Neural cell (in vitro differentiated cells): ENCODE data around the gene HECTD1. TPM values are rescaled to one million over a fixed set of nuclear protein-coding genes. Genes with fewer than 3 reads are reported as not detected.
"Not testable (repeated sequence)": the region's sequence is repeated elsewhere in the genome, so short reads cannot be mapped to it uniquely, and the experiment has no call there.

Experiments
- H2AFZ ChIP-seq: fragments of 200-600, 300-800 bp; sonication (generic), shearing (Covaris generic); 2 replicates; pipeline ENCODE4 v1.6.0; 2014; ENCODE audit warnings: low read depth, mild to moderate bottlenecking, antibody characterized with exemption, low read length, moderate library complexity
- H3F3A ChIP-seq: fragments of 200-600 bp; shearing (Covaris generic); 2 replicates; pipeline ENCODE4 v1.6.1; 2016; ENCODE audit warnings: mild to moderate bottlenecking, moderate library complexity, mixed read lengths, antibody characterized with exemption, low read length; ENCODE audit not compliant: insufficient read depth, poor library complexity, severe bottlenecking
- H3K27ac ChIP-seq: fragments of 200-600, 300-800 bp; sonication (generic), shearing (Covaris generic); 2 replicates; pipeline ENCODE4 v1.5.1; 2014; ENCODE audit warnings: mild to moderate bottlenecking, low read length, moderate library complexity
- H3K27me3 ChIP-seq: fragments of 300-800, 200-600 bp; sonication (generic), shearing (Covaris generic); 2 replicates; pipeline ENCODE4 v1.6.0; 2014; ENCODE audit warnings: mild to moderate bottlenecking, low read depth, low read length, moderate library complexity; ENCODE audit not compliant: insufficient read depth
- H3K36me3 ChIP-seq: fragments of 300-800, 200-600 bp; sonication (generic), shearing (Covaris generic); 2 replicates; pipeline ENCODE4 v1.5.1; 2014; ENCODE audit warnings: mild to moderate bottlenecking, antibody characterized with exemption, low read length, moderate library complexity; ENCODE audit not compliant: insufficient read depth
- H3K4me2 ChIP-seq: fragments of 300-800, 200-600 bp; sonication (generic), shearing (Covaris generic); 2 replicates; pipeline ENCODE4 v1.6.0; 2014; ENCODE audit warnings: mild to moderate bottlenecking, low read length
- H3K4me3 ChIP-seq: fragments of 300-800, 200-600 bp; sonication (generic), shearing (Covaris generic); 2 replicates; pipeline ENCODE4 v1.5.1; 2014; ENCODE audit warnings: mild to moderate bottlenecking, low read length, moderate library complexity
- H3K79me2 ChIP-seq: fragments of 200-600 bp; shearing (Covaris generic); replicated peaks from 2 replicates; pipeline ENCODE4 v1.6.0; 2014; ENCODE audit warnings: mild to moderate bottlenecking, low read length, moderate library complexity; ENCODE audit not compliant: insufficient read depth
- H3K9ac ChIP-seq: fragments of 300-800, 200-600 bp; sonication (generic), shearing (Covaris generic); 2 replicates; pipeline ENCODE4 v1.6.1; 2016; ENCODE audit warnings: mild to moderate bottlenecking, low read length, mixed read lengths
- H3K9me2 ChIP-seq: fragments of 200-600 bp; shearing (Covaris generic); 2 replicates; pipeline ENCODE4 v1.6.1; 2016; ENCODE audit warnings: mild to moderate bottlenecking, low read length, mixed read lengths; ENCODE audit not compliant: insufficient read depth
- H3K9me3 ChIP-seq: fragments of 200-600, 300-800 bp; sonication (generic), shearing (Covaris generic); 2 replicates; pipeline ENCODE4 v1.6.1; 2016; ENCODE audit warnings: mild to moderate bottlenecking, mixed run types, low read length, moderate library complexity, mixed read lengths
- H4K20me1 ChIP-seq: fragments of 200-600 bp; shearing (Covaris generic); 2 replicates; pipeline ENCODE4 v1.6.1; 2016; ENCODE audit warnings: mild to moderate bottlenecking, mixed run types; ENCODE audit not compliant: insufficient read depth
- EP300 ChIP-seq: fragments of 450-650 bp; conservative IDR thresholded peaks from 2 replicates; pipeline ENCODE4 v1.6.1; 2014; ENCODE audit warnings: antibody characterized with exemption, mild to moderate bottlenecking, moderate library complexity; ENCODE audit not compliant: poor library complexity, severe bottlenecking
- EZH2 ChIP-seq: fragments of 200-600, 300-800 bp; shearing (Covaris generic), sonication (generic); IDR thresholded peaks from 2 replicates; pipeline ENCODE4 v1.6.1; 2014; ENCODE audit warnings: antibody characterized with exemption, low read length, borderline replicate concordance, mild to moderate bottlenecking; ENCODE audit not compliant: insufficient read depth, poor library complexity, severe bottlenecking
- MXI1 ChIP-seq: fragments of 450-650 bp; conservative IDR thresholded peaks from 2 replicates; pipeline ENCODE4 v1.6.1; 2014; ENCODE audit warnings: antibody characterized with exemption, mild to moderate bottlenecking; ENCODE audit not compliant: poor library complexity, severe bottlenecking
- POLR2AphosphoS5 ChIP-seq: IDR thresholded peaks from 2 replicates; pipeline ENCODE4 v1.6.1; 2012
- RAD21 ChIP-seq: fragments of 450-650 bp; conservative IDR thresholded peaks from 2 replicates; pipeline ENCODE4 v1.6.1; 2014; ENCODE audit warnings: antibody characterized with exemption, mild to moderate bottlenecking, moderate library complexity
- REST ChIP-seq: IDR thresholded peaks from 2 replicates; pipeline ENCODE4 v1.6.1; 2012; ENCODE audit warnings: borderline replicate concordance
- SMC3 ChIP-seq: fragments of 450-650 bp; conservative IDR thresholded peaks from 2 replicates; pipeline ENCODE4 v1.6.1; 2014; ENCODE audit warnings: antibody characterized with exemption, mild to moderate bottlenecking, moderate library complexity; ENCODE audit not compliant: poor library complexity
- TAF1 ChIP-seq: IDR thresholded peaks from 2 replicates; pipeline ENCODE4 v1.6.1; 2012; ENCODE audit warnings: low read depth
- polyA plus RNA-seq: library from polyadenylated mRNA; depleted of rRNA; stranded (reverse); fragments of >200 nt; gene quantifications from 2 replicates; pipeline ENCODE4 v1.2.3, GENCODE V29; 2014
- TF ChIP-seq, protein P1 (sequence below): fragments of 450-650 bp; IDR thresholded peaks from 2 replicates; pipeline ENCODE4 v1.5.1; 2014; ENCODE audit warnings: antibody characterized with exemption, mild to moderate bottlenecking, moderate library complexity; ENCODE audit not compliant: poor library complexity, severe bottlenecking

HECTD1 gene
- polyA plus RNA-seq, 1 donor from 2014 or later: 144 TPM

DNA sequence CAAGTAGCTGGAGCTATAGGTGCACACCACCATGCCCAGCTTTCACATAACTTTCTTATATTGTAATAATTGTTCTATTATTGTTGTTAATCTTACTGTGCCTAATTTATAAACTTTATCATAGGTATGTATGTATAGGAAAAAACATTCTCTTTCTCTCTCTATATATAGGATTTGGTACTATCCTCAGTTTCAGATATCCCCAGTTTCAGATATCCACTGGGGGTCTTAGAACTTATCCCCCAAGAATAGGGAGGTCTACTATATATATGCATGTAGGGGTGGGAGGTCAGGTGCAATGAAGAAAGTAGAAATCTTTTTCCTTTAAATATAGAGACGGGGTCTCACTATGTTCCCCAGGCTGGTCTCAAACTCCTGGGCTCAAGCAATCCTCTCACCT, 110.5 kb downstream of the HECTD1 start:
- Histone ChIP-seq H3K9me3 (no peaks in the 10 kb centered on the region), H2AFZ (no peak overlapping the region), H3K4me3 (no peak overlapping the region), H3K27ac (no peak overlapping the region), H3K27me3 (no peaks in the 10 kb centered on the region), H3K4me2 (no peak overlapping the region), H3K36me3 (peaks cover 11% of the 10 kb centered on the region), H4K20me1 (no peaks in the 10 kb centered on the region), H3F3A (no peaks in the 10 kb centered on the region), H3K9ac (no peak overlapping the region), H3K79me2 (no peaks in the 10 kb centered on the region), H3K9me2 (no peaks in the 10 kb centered on the region)
- no peak for TF ChIP-seq EP300
- TF ChIP-seq MXI1: no peak
- no peak for TF ChIP-seq REST
- no peak for TF ChIP-seq RAD21
- no peak for TF ChIP-seq TAF1
- no peak for TF ChIP-seq SMC3
- TF ChIP-seq, protein P1, sequence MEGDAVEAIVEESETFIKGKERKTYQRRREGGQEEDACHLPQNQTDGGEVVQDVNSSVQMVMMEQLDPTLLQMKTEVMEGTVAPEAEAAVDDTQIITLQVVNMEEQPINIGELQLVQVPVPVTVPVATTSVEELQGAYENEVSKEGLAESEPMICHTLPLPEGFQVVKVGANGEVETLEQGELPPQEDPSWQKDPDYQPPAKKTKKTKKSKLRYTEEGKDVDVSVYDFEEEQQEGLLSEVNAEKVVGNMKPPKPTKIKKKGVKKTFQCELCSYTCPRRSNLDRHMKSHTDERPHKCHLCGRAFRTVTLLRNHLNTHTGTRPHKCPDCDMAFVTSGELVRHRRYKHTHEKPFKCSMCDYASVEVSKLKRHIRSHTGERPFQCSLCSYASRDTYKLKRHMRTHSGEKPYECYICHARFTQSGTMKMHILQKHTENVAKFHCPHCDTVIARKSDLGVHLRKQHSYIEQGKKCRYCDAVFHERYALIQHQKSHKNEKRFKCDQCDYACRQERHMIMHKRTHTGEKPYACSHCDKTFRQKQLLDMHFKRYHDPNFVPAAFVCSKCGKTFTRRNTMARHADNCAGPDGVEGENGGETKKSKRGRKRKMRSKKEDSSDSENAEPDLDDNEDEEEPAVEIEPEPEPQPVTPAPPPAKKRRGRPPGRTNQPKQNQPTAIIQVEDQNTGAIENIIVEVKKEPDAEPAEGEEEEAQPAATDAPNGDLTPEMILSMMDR: no peak
- TF ChIP-seq POLR2AphosphoS5: no peak
- TF ChIP-seq EZH2: no peak

DNA sequence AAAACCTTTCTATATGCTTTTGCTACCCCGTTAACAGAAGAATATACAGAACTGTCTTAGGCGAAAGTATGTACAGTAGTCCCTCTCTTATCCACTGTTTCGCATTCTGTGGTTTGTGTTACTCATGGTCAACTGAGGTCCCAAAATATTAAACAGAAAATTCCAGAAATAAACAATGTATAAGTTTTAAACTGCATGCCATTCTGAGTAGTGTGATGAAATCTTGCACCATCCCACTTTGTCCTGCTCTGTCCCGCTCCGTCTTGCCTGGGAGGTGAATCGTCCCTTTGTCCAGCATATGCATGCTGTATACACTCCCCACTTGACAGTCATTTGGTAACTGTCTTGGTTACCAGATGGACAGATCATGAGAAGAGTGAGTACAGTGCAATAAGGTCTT, 111.3 kb downstream of the HECTD1 start:
- Histone ChIP-seq H4K20me1 (no peaks in the 10 kb centered on the region), H3K79me2 (no peaks in the 10 kb centered on the region), H3K27ac (no peak overlapping the region), H3K36me3 (peaks cover 10% of the 10 kb centered on the region), H3K9me2 (no peaks in the 10 kb centered on the region), H3K9me3 (no peaks in the 10 kb centered on the region), H3K27me3 (no peaks in the 10 kb centered on the region), H3K9ac (no peak overlapping the region), H3K4me2 (no peak overlapping the region), H3K4me3 (no peak overlapping the region), H3F3A (no peaks in the 10 kb centered on the region), H2AFZ (no peak overlapping the region)
- no peak for TF ChIP-seq EP300
- no peak for TF ChIP-seq REST
- TF ChIP-seq SMC3: no peak
- TF ChIP-seq EZH2: no peak

GRCh38 chr14:31095817-31096216, 111.8 kb downstream of the HECTD1 start:
- H3K9me3 ChIP-seq, H3K27me3 ChIP-seq, H3K4me3 ChIP-seq, H4K20me1 ChIP-seq, H2AFZ ChIP-seq, H3K9ac ChIP-seq, H3K36me3 ChIP-seq, H3K79me2 ChIP-seq, H3K9me2 ChIP-seq, H3F3A ChIP-seq, H3K4me2 ChIP-seq, H3K27ac ChIP-seq: not testable (repeated sequence)

GRCh38 chr14:31093884-31094839, 113.4 kb downstream of the HECTD1 start:
- not testable (repeated sequence) for H3K36me3 ChIP-seq, H3K79me2 ChIP-seq

More at GRCh38 chr14:31093884-31094839, 113.4 kb downstream of the HECTD1 start:
- H3K4me2 ChIP-seq, H3K27me3 ChIP-seq, H3F3A ChIP-seq, H3K9me3 ChIP-seq, H3K9me2 ChIP-seq, H3K9ac ChIP-seq, H3K4me3 ChIP-seq, H4K20me1 ChIP-seq, H3K27ac ChIP-seq, H2AFZ ChIP-seq: not testable (repeated sequence)
